Lung (tissue), 12 donors: ENCODE measurements around the gene CNN3. TPM values are rescaled to one million over a fixed set of nuclear protein-coding genes. Genes with fewer than 3 reads are reported as not detected.
A peak's percentile ranks its signal among the peaks of the same experiment; 100 is the strongest.

Experiments used
- ATAC-seq: fragments of 200-7000 bp; cut with Tn5 transposase; one replicate; pipeline ENCODE4 v1.9.1; 2020; ENCODE audit warnings: moderate number of reproducible peaks; ENCODE audit not compliant: insufficient read depth, low FRiP score
- DNase-seq, 3 donors: peaks; one replicate each; pipeline ENCODE4 v3.0.0-alpha.2; 2013 to 2017
- H3K27ac ChIP-seq, 2 donors: one replicate each; pipeline ENCODE4 v1.5.1; 2013; ENCODE audit warnings: mild to moderate bottlenecking in 2 of 2, moderate library complexity in 2 of 2, control low read depth in 1 of 2, inconsistent platforms in 1 of 2, low read depth in 1 of 2, low read length in 1 of 2
- H3K27me3 ChIP-seq, 3 donors: one replicate each; pipeline ENCODE4 v1.5.1; 2013; ENCODE audit warnings: low read length in 2 of 3; ENCODE audit not compliant: control insufficient read depth in 3 of 3, insufficient read depth in 3 of 3
- H3K36me3 ChIP-seq, 4 donors: one replicate each; pipeline ENCODE4 v1.5.1; 2013; ENCODE audit warnings: low read length in 4 of 4, mild to moderate bottlenecking in 1 of 4, moderate library complexity in 1 of 4; ENCODE audit not compliant: control insufficient read depth in 4 of 4, insufficient read depth in 4 of 4
- H3K4me1 ChIP-seq, 5 donors: one replicate each; pipeline ENCODE4 v1.5.1; 2013; ENCODE audit warnings: low read length in 5 of 5, mild to moderate bottlenecking in 2 of 5, moderate library complexity in 1 of 5; ENCODE audit not compliant: control insufficient read depth in 5 of 5, insufficient read depth in 5 of 5
- H3K4me3 ChIP-seq: one replicate; pipeline ENCODE4 v1.5.1; 2013; ENCODE audit warnings: mild to moderate bottlenecking, control low read depth, moderate library complexity
- H3K9ac ChIP-seq, 2 donors: one replicate each; pipeline ENCODE4 v1.5.1; 2013; ENCODE audit warnings: low read length in 2 of 2, control low read depth in 1 of 2; ENCODE audit not compliant: insufficient read depth in 1 of 2
- H3K9me3 ChIP-seq, 4 donors: one replicate each; pipeline ENCODE4 v1.5.1; 2013; ENCODE audit warnings: low read length in 3 of 4, mild to moderate bottlenecking in 1 of 4, moderate library complexity in 1 of 4; ENCODE audit not compliant: control insufficient read depth in 4 of 4, insufficient read depth in 3 of 4
- WGBS, 2 donors: extraction: QIAGEN DNeasy Blood & Tissue Kit; methylation state at CpG; one replicate each; pipeline ENCODE4 v1.1.7; 2013; 5-methylcytosine and 5-hydroxymethylcytosine counted together
- polyA plus RNA-seq, 2 donors: library from polyadenylated mRNA; stranded (reverse); fragments of 200-250 nt; gene quantifications; one replicate each; pipeline ENCODE4 v1.2.1, GENCODE V29; 2013
- total RNA-seq, 2 donors: library from RNA; depleted of rRNA in 1 of 2; stranded (reverse); fragments of >200 nt in 1 of 2; gene quantifications; one replicate each; pipeline ENCODE4 v1.2.1, GENCODE V29; 2014 to 2021
- TF ChIP-seq, protein P1 (sequence below): IDR thresholded peaks from 2 replicates; pipeline ENCODE4 v1.5.1; 2012; ENCODE audit warnings: mild to moderate bottlenecking; ENCODE audit errors: control extremely low read depth, extremely low read depth
- donor health status: control.
- donor health status: control.
- donor health status: Bipolar disorder and iron deficiency.
- donor health status: healthy.
- donor health status: DM: yes; HTN: yes; CAD: no.

Gene CNN3
- total and polyA plus RNA-seq, 4 donors = 79.9 to 265 (median 182) TPM

DNA sequence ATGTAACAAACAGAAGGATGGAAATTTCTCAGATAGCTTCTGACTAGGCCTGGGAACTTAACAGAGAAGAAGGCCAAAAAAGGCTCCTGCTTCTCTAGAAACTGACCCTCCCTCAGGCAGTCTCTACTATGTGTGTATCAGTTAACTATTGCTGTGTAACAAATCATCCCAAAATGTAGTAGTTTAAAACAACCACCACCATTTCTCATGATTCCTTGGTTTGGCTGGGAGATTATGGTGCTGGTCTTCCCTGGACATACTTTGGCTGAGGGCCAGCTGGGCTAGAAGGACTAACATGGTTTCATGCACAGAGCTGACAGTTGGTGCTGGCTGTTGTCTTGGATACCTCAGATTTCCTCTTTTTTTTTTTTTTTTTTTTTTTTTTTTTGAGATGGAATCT lies 26.2 kb upstream of the CNN3 start:
- no peaks in the 10 kb centered on the region for H3K36me3 ChIP-seq
- H3K4me3 ChIP-seq = no peak overlapping the region
- H3K27ac ChIP-seq = no peak overlapping the region
- H3K9ac ChIP-seq = no peak overlapping the region
- H3K9me3 ChIP-seq = no peaks in the 10 kb centered on the region
- no peaks in the 10 kb centered on the region for H3K27me3 ChIP-seq
- DNase-seq = no peak
- no peak for ATAC-seq
- H3K4me1 ChIP-seq = peaks cover 4 to 14% (median 10%) of the 10 kb centered on the region in 5 donors
- TF ChIP-seq, protein P1, sequence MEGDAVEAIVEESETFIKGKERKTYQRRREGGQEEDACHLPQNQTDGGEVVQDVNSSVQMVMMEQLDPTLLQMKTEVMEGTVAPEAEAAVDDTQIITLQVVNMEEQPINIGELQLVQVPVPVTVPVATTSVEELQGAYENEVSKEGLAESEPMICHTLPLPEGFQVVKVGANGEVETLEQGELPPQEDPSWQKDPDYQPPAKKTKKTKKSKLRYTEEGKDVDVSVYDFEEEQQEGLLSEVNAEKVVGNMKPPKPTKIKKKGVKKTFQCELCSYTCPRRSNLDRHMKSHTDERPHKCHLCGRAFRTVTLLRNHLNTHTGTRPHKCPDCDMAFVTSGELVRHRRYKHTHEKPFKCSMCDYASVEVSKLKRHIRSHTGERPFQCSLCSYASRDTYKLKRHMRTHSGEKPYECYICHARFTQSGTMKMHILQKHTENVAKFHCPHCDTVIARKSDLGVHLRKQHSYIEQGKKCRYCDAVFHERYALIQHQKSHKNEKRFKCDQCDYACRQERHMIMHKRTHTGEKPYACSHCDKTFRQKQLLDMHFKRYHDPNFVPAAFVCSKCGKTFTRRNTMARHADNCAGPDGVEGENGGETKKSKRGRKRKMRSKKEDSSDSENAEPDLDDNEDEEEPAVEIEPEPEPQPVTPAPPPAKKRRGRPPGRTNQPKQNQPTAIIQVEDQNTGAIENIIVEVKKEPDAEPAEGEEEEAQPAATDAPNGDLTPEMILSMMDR = no peak

DNA sequence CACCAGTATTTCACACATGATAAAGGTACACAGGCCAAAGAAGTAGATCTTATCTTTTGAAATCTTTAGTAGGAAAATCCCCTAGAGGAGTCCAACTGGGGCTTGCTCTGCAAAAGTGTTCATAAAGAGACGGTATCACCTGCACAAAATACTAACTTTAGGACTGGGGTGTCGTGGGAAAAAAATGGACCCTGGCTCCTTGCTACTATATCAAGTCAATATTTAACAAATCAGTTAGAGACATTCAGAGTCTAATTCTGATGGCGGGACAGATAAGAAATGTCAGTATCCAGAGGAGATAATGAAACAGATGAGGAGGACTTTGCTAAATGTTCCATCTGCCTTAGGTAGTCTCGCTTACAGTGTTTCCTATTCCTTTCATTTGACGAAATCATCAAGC lies 25.6 kb upstream of the CNN3 start:
- Histone ChIP-seq H3K27ac (no peak overlapping the region), H3K36me3 (no peaks in the 10 kb centered on the region), H3K27me3 (no peaks in the 10 kb centered on the region), H3K9me3 (no peaks in the 10 kb centered on the region), H3K9ac (no peak overlapping the region), H3K4me1 (peaks cover 4 to 14% (median 10%) of the 10 kb centered on the region in 5 donors), H3K4me3 (no peak overlapping the region)
- WGBS, 2 donors = 97 to 98% methylated on average over 5 of the region's 5 CpGs
- no peak for DNase-seq
- TF ChIP-seq, protein P1 = no peak
- no peak for ATAC-seq

DNA sequence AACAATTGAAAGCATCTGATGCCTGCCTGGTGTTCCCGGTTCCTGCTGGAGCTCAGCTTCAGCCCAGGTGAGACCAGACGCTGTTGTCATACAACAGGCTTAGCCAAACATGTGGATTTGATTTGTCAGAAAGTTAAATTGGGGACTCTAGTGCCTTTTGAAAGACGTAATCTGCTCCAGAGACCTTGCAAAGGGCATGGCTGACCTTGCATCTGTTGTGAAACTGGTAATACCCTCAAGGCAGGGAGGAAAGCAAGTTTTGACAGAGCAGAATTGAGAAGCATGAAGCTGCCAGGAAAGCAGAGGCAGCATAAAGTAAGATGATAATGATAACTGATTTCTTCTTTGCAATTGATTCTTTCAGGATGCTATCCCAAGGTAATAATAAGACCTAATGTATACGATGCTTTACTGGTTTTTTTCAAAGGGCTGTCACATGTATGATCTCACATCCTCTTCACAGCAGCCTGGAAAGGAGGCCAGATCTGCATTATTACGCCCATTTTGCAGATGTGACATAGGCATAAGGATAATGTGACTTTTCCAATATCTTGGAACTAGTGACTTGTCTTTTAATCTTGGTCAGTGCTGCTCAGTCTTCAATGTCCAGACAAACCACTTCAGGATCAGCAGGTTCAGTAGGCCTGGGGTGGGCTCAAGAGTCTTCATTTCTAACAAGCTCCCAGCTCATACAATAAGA lies 24.7 kb upstream of the CNN3 start:
- WGBS, 2 donors = 89 to 95% methylated on average over 5 of the region's 5 CpGs
- Histone ChIP-seq H3K4me3 (no peak overlapping the region), H3K4me1 (peaks cover 4 to 14% (median 10%) of the 10 kb centered on the region in 5 donors), H3K9ac (no peak overlapping the region), H3K27ac (peak overlapping the region in 1 of 2 donors; percentile 31), H3K9me3 (no peaks in the 10 kb centered on the region), H3K36me3 (no peaks in the 10 kb centered on the region), H3K27me3 (no peaks in the 10 kb centered on the region)
- no peak for DNase-seq
- no peak for ATAC-seq
- TF ChIP-seq, protein P1 = no peak

DNA sequence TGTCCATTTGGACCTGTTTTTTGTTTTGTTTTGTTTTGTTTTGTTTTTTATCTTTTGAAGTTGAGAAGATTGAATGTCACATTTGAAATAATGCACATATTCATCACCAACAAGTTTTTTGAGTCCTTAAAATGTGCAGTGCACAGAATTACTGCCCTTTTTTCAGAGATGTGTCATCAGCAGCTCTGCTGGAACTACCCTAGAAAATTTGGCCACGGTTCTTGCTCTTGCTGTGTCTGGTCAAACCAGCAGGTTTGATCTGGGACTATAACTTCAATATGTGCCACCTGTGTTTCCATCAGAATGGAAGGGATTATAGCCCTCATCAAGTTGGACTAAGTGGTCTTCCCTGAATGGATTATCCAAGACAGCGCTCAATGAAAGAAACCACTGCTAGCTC lies 24.1 kb upstream of the CNN3 start:
- 71 to 94% methylated on average over 2 of the region's 2 CpGs for WGBS, 2 donors
- ATAC-seq = no peak
- no peak overlapping the region for H3K9ac ChIP-seq
- no peak overlapping the region for H3K4me3 ChIP-seq
- no peaks in the 10 kb centered on the region for H3K36me3 ChIP-seq
- TF ChIP-seq, protein P1 = no peak
- H3K9me3 ChIP-seq = no peaks in the 10 kb centered on the region
- H3K27ac ChIP-seq = no peak overlapping the region
- no peak for DNase-seq
- peaks cover 4 to 14% (median 10%) of the 10 kb centered on the region in 5 donors for H3K4me1 ChIP-seq
- no peaks in the 10 kb centered on the region for H3K27me3 ChIP-seq
